ENCODE measurements around the gene AIMP2. TPM values are rescaled to one million over a fixed set of nuclear protein-coding genes. Genes with fewer than 3 reads are reported as not detected.
A peak's percentile ranks its signal among the peaks of the same experiment; 100 is the strongest.

The AIMP2 gene
- total RNA-seq, 1 experiment from 2014 or later, result 61.8 TPM

DNA sequence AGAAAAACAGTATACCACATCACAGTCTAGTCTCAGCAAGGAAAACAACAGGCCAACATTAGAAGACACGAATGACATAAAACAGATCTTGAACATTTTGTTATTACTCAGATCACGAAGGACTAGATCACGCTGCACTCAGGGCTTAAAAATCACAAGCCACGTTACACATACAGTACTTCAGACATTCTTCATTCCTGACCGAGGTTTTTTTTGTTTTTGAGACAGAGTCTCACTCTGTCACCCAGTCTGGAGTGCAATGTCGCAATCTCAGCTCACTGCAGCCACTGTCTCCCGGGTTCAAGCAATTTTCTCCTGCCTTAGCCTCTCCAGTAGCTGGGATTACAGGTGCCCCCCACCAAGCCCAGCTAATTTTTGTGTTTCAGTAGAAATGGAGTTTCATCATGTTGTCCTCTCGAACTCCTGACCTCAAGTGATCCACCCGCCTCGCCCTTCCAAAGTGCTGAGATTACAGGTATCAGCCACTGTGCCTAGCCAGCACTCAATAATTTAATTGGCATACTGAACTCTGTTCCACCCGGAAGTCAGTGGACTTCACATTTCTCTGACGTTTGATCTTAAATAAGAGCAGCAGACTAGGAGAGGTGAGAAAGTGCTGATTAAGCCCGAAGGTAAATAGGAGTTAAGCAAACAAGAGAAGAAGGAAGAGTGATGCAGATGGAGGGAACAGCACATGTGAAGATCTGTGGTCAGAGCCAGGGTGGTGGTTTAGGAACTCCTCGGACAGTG is 3.5 kb downstream of the AIMP2 start:
- H3K27ac ChIP-seq (ENCODE audit: low read depth, low read length), result no peak overlapping the region
- no TSS peak for BruUV-seq (replicated peaks)
- DNase-seq (ENCODE audit: low read depth, low spot score) (no peak), ATAC-seq (no peak)
- intact Hi-C loops (cut with micrococcal nuclease), result no loop called here
- H3K9me2 ChIP-seq (ENCODE audit: insufficient read depth), result no peaks in the 10 kb centered on the region
- H3K27me3 ChIP-seq (ENCODE audit: insufficient read depth, low read length), result no peaks in the 10 kb centered on the region
- POLR2A ChIA-PET, result no interaction called here
- H4K20me1 ChIP-seq (ENCODE audit: insufficient read depth), result no peaks in the 10 kb centered on the region
- H3K9ac ChIP-seq (ENCODE audit: low read length), result no peak overlapping the region
- CTCF ChIA-PET, result no interaction called here
- no peak overlapping the region for H3K4me2 ChIP-seq (ENCODE audit: low read length)
- peaks cover 8 to 28% of the 10 kb centered on the region in 2 experiments; a peak in 2 of 4 replicates for H3K36me3 ChIP-seq (ENCODE audit: control insufficient read depth in 1 of 2, insufficient read depth in 2 of 2, low read length in 2 of 2)
- RAD21 ChIA-PET (ENCODE audit: low non-redundant PET in 1 of 2, low total read pairs in 2 of 2, uncharacterized antibody in 2 of 2, unreplicated experiment in 2 of 2), result no interaction called here
- H3K4me3 ChIP-seq (replicated peaks in 1 of 2; ENCODE audit: low read depth in 1 of 2, low read length in 2 of 2), result no peak overlapping the region
- no peaks in the 10 kb centered on the region for H3K9me3 ChIP-seq (ENCODE audit: control insufficient read depth in 1 of 2, insufficient read depth in 1 of 2, low read depth in 1 of 2, low read length in 2 of 2)
- TF ChIP-seq SIN3A (IDR thresholded peaks at IDR 0.05; ENCODE audit: low read depth), result no peak
- TF ChIP-seq EGR1 (IDR thresholded peaks at IDR 0.05; ENCODE audit: low read depth), result no peak
- no peak for TF ChIP-seq YY1 (IDR thresholded peaks at IDR 0.05; ENCODE audit: extremely low read depth, insufficient replicate concordance, low read depth, low read length)
- H3K4me1 ChIP-seq (ENCODE audit: control insufficient read depth in 1 of 2, insufficient read depth in 2 of 2, low read length in 2 of 2), result peaks cover 16 to 18% of the 10 kb centered on the region in 2 experiments; a peak in 3 of 4 replicates
- H3K79me2 ChIP-seq (ENCODE audit: insufficient read depth, low read length), result peaks cover 49% of the 10 kb centered on the region
- H2AFZ ChIP-seq (ENCODE audit: low read depth, low read length, poor library complexity, severe bottlenecking), result no peak overlapping the region

DNA sequence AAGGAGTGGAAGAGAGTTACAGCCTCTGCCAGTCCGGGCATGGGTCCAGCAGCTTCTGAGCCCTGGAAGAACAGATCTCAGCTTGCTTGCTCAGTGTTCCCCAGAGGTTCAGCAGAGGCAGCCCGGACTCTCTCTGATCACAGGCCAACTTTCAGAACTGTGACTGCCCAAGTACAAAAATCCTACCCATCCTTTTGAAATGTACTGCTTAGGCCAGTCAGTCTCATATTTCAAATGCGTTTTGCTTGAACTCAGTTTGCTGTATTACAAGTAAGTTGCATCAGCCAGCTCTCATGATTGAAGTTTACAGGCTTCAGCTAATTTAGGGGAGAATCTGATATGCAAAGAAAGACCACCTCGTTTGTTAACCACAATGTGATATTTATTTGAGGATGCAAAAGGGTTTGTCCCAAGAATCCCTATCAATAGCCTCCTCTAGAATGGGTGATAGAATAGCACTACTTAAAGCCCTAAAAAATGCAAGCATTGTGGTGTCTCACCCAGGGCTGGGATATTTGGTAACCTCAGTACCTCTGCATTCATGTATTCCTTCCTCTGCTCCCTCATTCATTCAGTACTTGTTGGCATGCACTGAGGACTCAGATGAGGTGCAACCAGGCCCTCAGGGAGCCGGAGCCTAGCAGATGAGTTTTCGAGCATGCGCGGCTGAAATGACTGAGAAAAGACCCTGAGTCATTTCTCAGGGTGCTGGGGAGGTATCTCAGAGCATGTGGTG is 7.0 kb downstream of the AIMP2 start:
- BruUV-seq (replicated peaks), result no TSS peak
- no peaks in the 10 kb centered on the region for H3K27me3 ChIP-seq (ENCODE audit: insufficient read depth, low read length)
- DNase-seq (ENCODE audit: low read depth, low spot score) (no peak), ATAC-seq (peak; percentile 17; the same call in 1 of the 2 replicates)
- no peak overlapping the region for H3K4me3 ChIP-seq (replicated peaks in 1 of 2; ENCODE audit: low read depth in 1 of 2, low read length in 2 of 2)
- intact Hi-C loops (cut with micrococcal nuclease), result no loop called here
- peak overlapping the region; percentile 4 for H3K27ac ChIP-seq (ENCODE audit: low read depth, low read length)
- ChIA-PET POLR2A (interaction anchor here (1.0 to 1.3 kb wide), 2 partner anchors 12 to 40 kb away, joined by 3 to 5 read pairs; no protein-coding TSS in a partner anchor), CTCF (no interaction called here), RAD21 (ENCODE audit: low non-redundant PET in 1 of 2, low total read pairs in 2 of 2, uncharacterized antibody in 2 of 2, unreplicated experiment in 2 of 2) (no interaction called here)
- no peak overlapping the region for H3K9ac ChIP-seq (ENCODE audit: low read length)
- H3K36me3 ChIP-seq (ENCODE audit: control insufficient read depth in 1 of 2, insufficient read depth in 2 of 2, low read length in 2 of 2), result peaks cover 22 to 50% of the 10 kb centered on the region in 2 experiments; a peak in 3 of 4 replicates
- no peaks in the 10 kb centered on the region for H3K9me2 ChIP-seq (ENCODE audit: insufficient read depth)
- peaks cover 21% of the 10 kb centered on the region for H3K79me2 ChIP-seq (ENCODE audit: insufficient read depth, low read length)
- H4K20me1 ChIP-seq (ENCODE audit: insufficient read depth), result no peaks in the 10 kb centered on the region
- H3K9me3 ChIP-seq (ENCODE audit: control insufficient read depth in 1 of 2, insufficient read depth in 1 of 2, low read depth in 1 of 2, low read length in 2 of 2), result no peaks in the 10 kb centered on the region
- H3K4me1 ChIP-seq (ENCODE audit: control insufficient read depth in 1 of 2, insufficient read depth in 2 of 2, low read length in 2 of 2), result peaks cover 15 to 21% of the 10 kb centered on the region in 2 experiments; a peak in 3 of 4 replicates
- H2AFZ ChIP-seq (ENCODE audit: low read depth, low read length, poor library complexity, severe bottlenecking), result no peak overlapping the region
- H3K4me2 ChIP-seq (ENCODE audit: low read length), result no peak overlapping the region
- TF ChIP-seq JUND (IDR thresholded peaks at IDR 0.05), result peak; percentile 34; the same call in 1 of the 2 replicates
- no peak for TF ChIP-seq YY1 (IDR thresholded peaks at IDR 0.05; ENCODE audit: extremely low read depth, insufficient replicate concordance, low read depth, low read length)
- TF ChIP-seq FOSL1 (IDR thresholded peaks at IDR 0.05; ENCODE audit: low read depth), result no peak; the same call in 1 of the 2 replicates
- 0 out of 2 replicates have a peak, but pooled peaks have one; percentile 37 for TF ChIP-seq SIN3A (IDR thresholded peaks at IDR 0.05; ENCODE audit: low read depth)
- no peak for TF ChIP-seq MAX (IDR thresholded peaks at IDR 0.05)
- peak; percentile 24; the same call in 1 of the 2 replicates for TF ChIP-seq SRF (IDR thresholded peaks at IDR 0.05; ENCODE audit: low read depth)
- no peak for TF ChIP-seq EZH2 (IDR thresholded peaks at IDR 0.05)
- no peak for TF ChIP-seq RAD21 (IDR thresholded peaks at IDR 0.05; ENCODE audit: low read depth)
- TF ChIP-seq POLR2A (IDR thresholded peaks at IDR 0.05; ENCODE audit: borderline replicate concordance, extremely low read depth, insufficient read depth, insufficient read length), result no peak
- no peak for TF ChIP-seq ELF1 (IDR thresholded peaks at IDR 0.05; ENCODE audit: borderline replicate concordance, low read depth)
- TF ChIP-seq CEBPB (IDR thresholded peaks at IDR 0.05; ENCODE audit: low read depth), result peak; percentile 94
- TF ChIP-seq ATF3 (IDR thresholded peaks at IDR 0.05), result no peak
- TF ChIP-seq ZNF274 (IDR thresholded peaks at IDR 0.05; ENCODE audit: low read depth, low read length), result no peak
- no peak for TF ChIP-seq EZH2phosphoT487 (IDR thresholded peaks at IDR 0.05; ENCODE audit: borderline replicate concordance)
- TF ChIP-seq ZFX (IDR thresholded peaks at IDR 0.05), result no peak
- no peak for TF ChIP-seq EGR1 (IDR thresholded peaks at IDR 0.05; ENCODE audit: low read depth)
- peak; percentile 54 for TF ChIP-seq SP1 (IDR thresholded peaks at IDR 0.05; ENCODE audit: low read depth)
